Pons (tissue), 1 donor: ENCODE results near the gene OR2T27.
"Not testable (repeated sequence)": the region's sequence is repeated elsewhere in the genome, so short reads cannot be mapped to it uniquely, and the experiment has no call there.

Source experiments
- DNase-seq: peaks from one replicate; pipeline ENCODE4 v3.0.0-alpha.2; 2016; ENCODE audit warnings: low spot score

The OR2T27 gene

GRCh38 chr1:248640906-248641305 is 14.4 kb downstream of the OR2T27 start:
- not testable (repeated sequence) for DNase-seq

- DNase-seq = not testable (repeated sequence)
Measured at GRCh38 chr1:248639652-248640051, 15.7 kb downstream of the OR2T27 start.

- not testable (repeated sequence) for DNase-seq
Measured at GRCh38 chr1:248636612-248637011, 18.7 kb downstream of the OR2T27 start.

- not testable (repeated sequence) for DNase-seq
Measured at GRCh38 chr1:248634991-248635390, 20.3 kb downstream of the OR2T27 start, which contains the start of gene OR2T11. TSS of gene OR2T11 (minus strand) at chr1:248635091. CDS start at chr1:248627128, 7,963 bp downstream.

GRCh38 chr1:248631354-248632008 is 23.8 kb downstream of the OR2T27 start:
- DNase-seq = no peak

GRCh38 chr1:248630551-248630950 is 24.8 kb downstream of the OR2T27 start:
- no peak for DNase-seq

GRCh38 chr1:248627971-248628844 is 27.1 kb downstream of the OR2T27 start:
- no peak for DNase-seq

GRCh38 chr1:248625971-248626370 is 29.4 kb downstream of the OR2T27 start:
- no peak for DNase-seq

- DNase-seq = no peak
Measured at GRCh38 chr1:248625166-248625565, 30.2 kb downstream of the OR2T27 start.

GRCh38 chr1:248622570-248623001 is 32.7 kb downstream of the OR2T27 start:
- DNase-seq = peak; percentile 42

- no peak for DNase-seq
Measured at GRCh38 chr1:248621770-248622169, 33.6 kb downstream of the OR2T27 start.

- peak; percentile 59 for DNase-seq
Measured at GRCh38 chr1:248618878-248619277, 36.5 kb downstream of the OR2T27 start.

GRCh38 chr1:248618119-248618518 is 37.2 kb downstream of the OR2T27 start:
- no peak for DNase-seq

- DNase-seq = no peak
Measured at GRCh38 chr1:248613742-248614141, 41.6 kb downstream of the OR2T27 start.

GRCh38 chr1:248611883-248612414 is 43.4 kb downstream of the OR2T27 start:
- DNase-seq = no peak

GRCh38 chr1:248610301-248610700 is 45.0 kb downstream of the OR2T27 start:
- no peak for DNase-seq
